HPDE6-E6E7 (cell line): Measurements from ENCODE around the gene ZNF619.

Experiments
- DNase-seq: peaks from one replicate; pipeline ENCODE4 v3.0.0; 2011; ENCODE audit warnings: missing footprints; ENCODE audit errors: extremely low spot score

ZNF619 gene

GRCh38 chr3:40465111-40465407 lies 11.9 kb upstream of the ZNF619 start:
- DNase-seq = no peak

DNA sequence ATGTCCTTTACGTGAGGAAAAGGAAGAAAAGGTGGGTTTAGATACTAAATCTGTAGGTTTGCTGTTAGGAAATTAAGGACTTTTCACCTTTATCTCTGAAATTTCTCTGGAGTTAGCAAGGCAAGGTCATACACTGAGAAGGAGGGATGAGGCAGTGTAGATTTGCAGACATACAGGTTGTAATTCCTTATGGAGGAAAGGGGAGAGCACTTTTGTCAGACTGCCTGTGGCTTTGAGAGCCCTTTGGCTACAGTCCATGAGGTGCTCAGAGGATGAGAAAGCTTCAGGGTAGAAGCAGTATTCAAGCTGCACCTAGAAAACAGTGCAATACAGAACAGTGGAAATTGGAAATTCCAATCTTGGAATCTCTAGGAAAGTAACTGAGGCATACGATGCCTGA lies 11.5 kb upstream of the ZNF619 start:
- DNase-seq = no peak

- DNase-seq = no peak
Measured at GRCh38 chr3:40468018-40468417, 8.9 kb upstream of the ZNF619 start.

GRCh38 chr3:40470701-40471100 lies 6.2 kb upstream of the ZNF619 start:
- no peak for DNase-seq

- DNase-seq = no peak
Measured at GRCh38 chr3:40477666-40478065, 744 bp downstream of the ZNF619 start.

DNA sequence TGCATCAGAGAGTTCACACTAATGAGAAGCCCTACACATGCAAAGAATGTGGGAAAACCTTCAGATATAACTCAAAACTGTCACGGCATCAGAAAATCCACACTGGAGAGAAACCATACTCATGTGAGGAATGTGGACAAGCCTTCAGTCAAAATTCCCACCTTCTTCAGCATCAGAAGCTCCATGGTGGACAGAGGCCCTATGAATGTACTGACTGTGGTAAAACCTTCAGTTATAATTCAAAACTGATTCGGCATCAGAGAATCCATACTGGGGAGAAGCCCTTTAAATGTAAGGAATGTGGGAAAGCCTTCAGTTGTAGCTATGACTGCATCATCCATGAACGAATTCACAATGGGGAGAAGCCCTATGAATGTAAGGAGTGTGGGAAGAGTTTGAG lies 10.2 kb downstream of the ZNF619 start:
- no peak for DNase-seq

DNA sequence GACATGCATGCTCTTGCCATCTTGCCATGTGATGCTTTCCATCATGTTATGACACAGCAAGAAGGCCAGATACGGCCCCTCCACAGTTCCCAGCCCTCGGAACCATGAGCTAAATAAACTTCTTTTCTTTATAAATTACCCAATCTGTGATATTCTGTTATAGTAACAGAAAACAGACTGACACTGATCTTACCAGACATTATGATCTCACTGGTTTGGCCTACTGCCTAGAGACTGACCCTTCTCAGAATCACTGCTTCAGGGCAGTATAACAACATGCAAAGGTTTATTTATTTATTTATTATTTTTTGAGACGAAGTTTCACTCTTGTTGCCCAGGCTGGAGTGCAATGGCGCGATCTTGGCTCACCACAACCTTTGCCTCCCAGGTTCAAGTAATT lies 14.0 kb downstream of the ZNF619 start:
- DNase-seq = no peak

- no peak for DNase-seq
Measured at GRCh38 chr3:40494698-40495097, 17.8 kb downstream of the ZNF619 start.

DNA sequence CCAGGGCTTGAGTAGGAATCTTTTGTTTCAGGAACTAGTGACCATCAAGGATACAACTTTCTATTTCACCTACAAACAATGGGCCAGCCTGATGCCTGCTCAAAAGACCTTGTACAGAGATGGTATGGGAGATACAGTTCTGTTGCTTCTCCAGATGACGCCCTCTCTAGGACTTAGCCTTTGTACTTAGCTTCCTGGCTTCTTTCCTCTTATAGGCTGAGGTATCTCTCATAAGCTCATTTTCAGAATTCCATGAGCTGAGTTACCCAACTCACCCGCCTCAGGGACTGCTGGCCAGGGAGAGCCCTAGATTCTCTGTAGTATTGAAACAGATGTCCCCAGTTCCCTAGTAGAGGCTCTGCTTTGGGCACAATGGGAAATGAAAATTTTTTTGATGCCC lies 20.4 kb downstream of the ZNF619 start:
- no peak for DNase-seq

DNA sequence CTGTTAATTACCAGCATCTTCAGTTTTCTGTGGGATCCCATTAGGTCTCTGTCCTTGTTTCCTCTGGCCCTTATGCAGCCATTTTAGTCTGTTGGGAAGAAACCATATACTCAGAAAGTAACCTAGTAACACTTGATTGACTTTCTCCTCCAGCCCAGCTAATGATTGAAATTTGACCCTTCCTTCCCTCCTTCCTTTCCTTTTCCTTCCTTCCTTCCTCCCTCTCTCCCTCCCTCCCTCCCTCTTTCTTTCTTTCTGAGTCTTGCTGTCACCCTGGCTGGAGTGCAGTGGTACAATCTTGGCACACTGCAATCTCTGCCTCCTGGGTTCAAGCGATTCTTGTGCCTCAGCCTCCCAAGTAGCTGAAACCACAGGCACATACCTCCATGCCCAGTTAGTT lies 23.0 kb downstream of the ZNF619 start:
- DNase-seq = no peak

DNA sequence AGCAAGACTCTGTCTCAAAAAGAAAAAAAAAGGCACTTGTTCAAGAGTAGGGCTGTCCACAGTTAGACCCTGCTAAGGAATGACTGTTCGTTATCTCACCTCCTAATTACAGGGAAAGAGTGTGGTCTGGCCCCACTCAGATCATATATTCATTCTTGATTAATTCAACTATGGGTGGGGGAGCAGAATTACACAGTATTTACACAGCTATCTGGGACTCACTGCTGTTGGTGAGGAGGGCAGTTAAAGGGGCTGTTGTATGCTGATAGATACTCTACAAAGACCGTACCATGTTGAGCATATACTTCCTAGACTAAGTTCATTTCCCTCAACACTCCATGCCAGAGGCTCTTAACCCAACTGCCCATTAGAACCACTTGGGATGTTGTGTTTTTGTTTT lies 25.1 kb downstream of the ZNF619 start:
- no peak for DNase-seq

GRCh38 chr3:40504636-40505430 lies 27.9 kb downstream of the ZNF619 start:
- peak; percentile 28 for DNase-seq

DNA sequence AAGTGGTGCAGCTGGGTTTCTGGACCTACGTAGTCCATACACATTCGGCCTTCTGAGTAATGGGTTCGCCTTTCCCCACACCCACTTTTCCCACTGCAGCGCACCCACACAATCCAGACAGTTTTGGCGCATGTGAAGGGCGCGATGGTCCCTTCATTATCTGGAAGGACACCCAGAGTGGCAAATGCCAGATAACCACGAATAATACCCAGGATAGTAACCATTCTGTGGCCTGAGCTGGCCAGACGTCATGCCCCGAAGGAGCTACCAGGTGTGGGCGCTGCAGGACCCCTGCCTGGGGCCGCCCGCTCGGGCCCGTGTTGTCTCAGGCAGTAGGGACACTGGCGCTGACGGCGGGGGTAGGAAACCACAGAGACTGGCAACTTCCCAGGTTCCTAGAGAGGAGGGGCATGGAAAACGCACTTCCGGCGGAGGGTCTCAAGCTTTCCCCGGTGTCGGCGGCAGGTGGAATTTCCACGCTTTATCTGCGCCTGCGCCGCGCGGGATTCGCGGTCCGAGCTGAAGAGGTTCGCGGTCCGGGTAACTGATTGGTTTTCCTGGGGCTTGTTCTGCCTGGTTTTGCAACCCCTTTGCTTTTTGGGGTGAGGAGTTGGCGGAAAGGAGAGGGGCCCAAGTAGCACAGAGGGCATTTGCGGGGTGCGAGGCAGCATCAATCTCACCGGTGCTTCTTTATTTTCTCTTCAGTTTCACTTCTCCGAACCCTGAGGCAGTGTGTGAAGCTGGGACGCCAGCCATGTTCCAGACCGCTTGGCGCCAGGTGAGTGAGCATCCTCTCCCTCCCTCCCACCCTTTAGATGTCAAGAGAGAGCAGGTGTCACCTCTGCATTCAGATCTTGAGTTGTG lies 28.9 kb downstream of the ZNF619 start, which contains the start of gene ZNF620:
TSS of gene ZNF620 (plus strand) at position 441 of the 864 bp plus-strand sequence. CDS start at position 755, 314 bp downstream.
- no peak for DNase-seq

DNA sequence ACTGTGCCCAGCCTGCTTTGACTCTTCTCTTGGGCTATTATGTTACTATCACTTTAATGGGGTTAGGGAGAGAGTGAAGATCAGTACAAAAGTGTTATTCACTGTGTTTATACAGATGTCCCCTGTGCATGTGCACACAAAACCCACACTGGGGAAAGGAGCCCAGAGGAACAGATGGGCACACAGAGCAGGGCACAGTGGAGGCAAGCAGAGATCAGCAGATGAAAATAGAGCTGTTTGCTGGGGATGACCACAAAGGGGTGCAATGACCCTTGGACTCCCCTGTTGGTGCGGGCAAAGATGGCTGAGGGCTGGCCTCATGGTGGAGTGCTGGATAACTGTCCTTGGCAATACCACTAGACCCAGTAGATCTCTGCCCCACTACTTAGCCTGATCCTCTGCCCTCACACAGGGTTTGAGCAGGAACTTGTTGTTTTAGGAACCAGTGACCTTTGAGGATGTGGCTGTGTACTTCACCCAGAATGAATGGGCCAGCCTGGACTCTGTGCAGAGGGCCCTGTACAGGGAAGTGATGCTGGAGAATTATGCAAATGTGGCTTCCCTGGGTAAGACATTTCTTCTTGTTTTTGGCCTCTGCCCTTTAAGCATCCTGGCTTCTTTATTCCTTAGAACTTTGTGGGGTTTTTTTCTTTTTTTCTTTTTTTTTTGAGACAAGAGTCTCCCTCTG lies 34.3 kb downstream of the ZNF619 start:
- no peak for DNase-seq

- no peak for DNase-seq
Measured at GRCh38 chr3:40516201-40516600, 39.3 kb downstream of the ZNF619 start.

DNA sequence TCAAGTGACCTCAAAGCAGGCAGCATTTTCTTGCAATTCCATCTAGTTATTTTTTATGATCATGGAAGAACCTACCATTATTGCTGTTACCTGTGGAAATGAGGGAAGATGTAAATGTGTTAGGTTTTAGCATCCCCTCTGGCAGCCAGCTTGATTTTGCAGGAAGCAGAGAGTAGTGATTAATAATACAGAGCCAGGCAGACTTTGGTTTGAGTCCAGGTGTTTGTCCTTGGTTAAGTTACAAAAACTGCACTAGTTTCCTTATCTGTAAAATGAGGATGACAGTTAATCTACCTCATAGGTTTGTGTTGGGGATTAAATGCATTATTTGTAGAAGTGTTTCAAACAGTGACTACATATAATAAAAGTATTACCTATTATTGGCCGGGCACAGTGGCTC lies 41.1 kb downstream of the ZNF619 start:
- DNase-seq = no peak

DNA sequence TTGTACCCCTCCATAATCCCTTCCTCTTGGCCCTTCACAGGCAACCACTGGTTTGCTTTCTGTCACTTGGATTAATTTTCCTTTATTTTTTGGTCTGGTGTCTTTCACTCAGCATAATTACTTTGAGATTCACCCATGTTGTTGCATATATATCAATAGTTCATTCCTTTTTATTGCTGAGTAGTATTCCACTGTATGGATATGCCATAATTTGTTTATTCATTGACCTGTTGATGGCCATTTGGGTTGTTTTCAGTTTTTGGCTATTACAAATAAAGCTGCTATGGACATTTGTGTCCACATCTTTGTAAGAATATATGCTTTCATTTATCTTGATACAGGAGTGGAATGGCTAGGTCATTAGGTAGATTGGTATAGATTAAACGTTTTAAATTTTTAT lies 41.9 kb downstream of the ZNF619 start:
- DNase-seq = no peak

- DNase-seq = no peak
Measured at GRCh38 chr3:40521254-40521653, 44.3 kb downstream of the ZNF619 start.

DNA sequence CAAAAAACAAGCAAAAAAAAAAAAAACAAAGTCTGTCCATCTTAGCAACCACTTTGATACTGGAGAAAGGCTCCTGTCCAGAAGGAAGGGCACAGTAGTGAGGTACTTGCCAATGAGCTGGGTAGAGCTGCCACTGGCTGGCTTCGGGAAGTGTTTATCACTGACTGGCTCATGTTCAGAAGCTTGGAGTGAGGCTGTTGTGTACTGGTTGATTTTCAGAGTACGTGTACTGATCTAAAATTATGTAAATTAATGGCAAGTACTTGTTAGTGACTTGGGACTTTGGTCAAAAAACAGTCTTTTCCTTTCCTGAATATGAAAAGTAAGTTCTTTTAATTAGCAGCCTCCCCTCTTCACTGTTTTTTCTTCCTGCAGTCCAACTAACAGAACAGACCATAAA lies 46.9 kb downstream of the ZNF619 start:
- DNase-seq = no peak

- DNase-seq = no peak
Measured at GRCh38 chr3:40524222-40524567, 47.3 kb downstream of the ZNF619 start.

GRCh38 chr3:40524568-40525285 lies 47.8 kb downstream of the ZNF619 start, which contains the start of gene ZNF621:
TSS of gene ZNF621 (plus strand) at chr3:40524960. CDS start at chr3:40525841, 881 bp downstream.
- peak; percentile 46 for DNase-seq

GRCh38 chr3:40528426-40528825 lies 51.5 kb downstream of the ZNF619 start:
- no peak for DNase-seq
